Panc1 (cell line): Measurements from ENCODE around the gene STC2. TPM values are rescaled to one million over a fixed set of nuclear protein-coding genes. Genes with fewer than 3 reads are reported as not detected.

Experiments
- ATAC-seq: fragments of 200-7000 bp; cut with Tn5 transposase; 2 replicates; pipeline ENCODE4 v1.9.1; 2020; ENCODE audit warnings: mild to moderate bottlenecking, moderate library complexity
- BruUV-seq: library from RNA; stranded (reverse); fragments of 400-500 nt; replicated peaks from 2 replicates; lab custom pipeline; 2021; lab: Mats Ljungman, UMichigan
- CTCF ChIA-PET: fragments of 300-600 bp; sonication (Branson Sonifier 250); formaldehyde crosslinking; loops from one replicate; lab custom pipeline; 2022; ENCODE audit warnings: antibody characterized with exemption; lab: Charles Lee
- POLR2A ChIA-PET: fragments of 300-600 bp; sonication (Branson Sonifier 250); formaldehyde crosslinking; loops from one replicate; lab custom pipeline; 2022; ENCODE audit warnings: antibody characterized with exemption; lab: Charles Lee
- DNase-seq: peaks from one replicate; pipeline ENCODE4 v3.0.0-alpha.2; 2010; ENCODE audit warnings: low read depth, low spot score
- H3K27ac ChIP-seq: 2 replicates; pipeline ENCODE4 v1.5.1; 2011; ENCODE audit warnings: mild to moderate bottlenecking, low read length, inconsistent platforms
- H3K27me3 ChIP-seq: fragments of 200-500 bp; sonication (Bioruptor generic); 2 replicates; pipeline ENCODE4 v1.6.0; 2014; ENCODE audit warnings: low read length, inconsistent platforms; ENCODE audit not compliant: control insufficient read depth, insufficient read depth
- H3K36me3 ChIP-seq: fragments of 200-500 bp; sonication (Bioruptor generic); 2 replicates; pipeline ENCODE4 v1.5.1; 2014; ENCODE audit warnings: inconsistent platforms, mild to moderate bottlenecking, low read length, moderate library complexity; ENCODE audit not compliant: control insufficient read depth, insufficient read depth
- H3K4me1 ChIP-seq: 2 replicates; pipeline ENCODE4 v1.5.1; 2011; ENCODE audit warnings: inconsistent platforms, mild to moderate bottlenecking, low read length, moderate library complexity; ENCODE audit not compliant: control insufficient read depth, insufficient read depth
- H3K4me3 ChIP-seq, 2 experiments: 2 replicates each; pipeline ENCODE4 v1.5.1; 2011 to 2012; ENCODE audit warnings: low read depth in 2 of 2, low read length in 2 of 2, mild to moderate bottlenecking in 2 of 2, inconsistent platforms in 1 of 2, moderate library complexity in 1 of 2
- H3K9me3 ChIP-seq: fragments of 200-500 bp; sonication (Bioruptor generic); 2 replicates; pipeline ENCODE4 v1.5.1; 2014; ENCODE audit warnings: low read depth, mild to moderate bottlenecking, inconsistent platforms, low read length, moderate library complexity; ENCODE audit not compliant: control insufficient read depth, insufficient read depth
- CTCF ChIP-seq: fragments of 450-650 bp; IDR thresholded peaks from 2 replicates; pipeline ENCODE4 v1.5.1; 2017; ENCODE audit warnings: mild to moderate bottlenecking
- POLR2AphosphoS5 ChIP-seq: IDR thresholded peaks from 2 replicates; pipeline ENCODE4 v1.6.1; 2012; ENCODE audit warnings: mild to moderate bottlenecking, low read depth, low read length, moderate library complexity
- SIN3A ChIP-seq: IDR thresholded peaks from 2 replicates; pipeline ENCODE4 v1.6.1; 2012; ENCODE audit warnings: low read depth, mild to moderate bottlenecking, low read length, moderate library complexity, borderline replicate concordance; ENCODE audit not compliant: insufficient read depth
- TCF7L2 ChIP-seq: IDR thresholded peaks from 2 replicates; pipeline ENCODE4 v1.6.1; 2011; ENCODE audit warnings: mild to moderate bottlenecking, low read depth, low read length, inconsistent platforms
- in situ Hi-C: cut with HindIII; loops from 2 replicates; pipeline ENCODE4 v1.10.0; 2016; ENCODE audit warnings: low sequenced_read_pairs, low pct_unique_long_range_greater_than_20kb
- intact Hi-C: fragments of 100-400 bp; cut with micrococcal nuclease; formaldehyde crosslinking; loops from one replicate; pipeline ENCODE4 v1.10.0; 2022; ENCODE audit not compliant: unreplicated experiment
- total RNA-seq: library from RNA; stranded (reverse); gene quantifications from one replicate; pipeline ENCODE4 v1.2.1, GENCODE V29; 2021; ENCODE audit not compliant: unreplicated experiment

STC2 gene
- total RNA-seq, 1 experiment from 2014 or later, result 32.2 TPM

DNA sequence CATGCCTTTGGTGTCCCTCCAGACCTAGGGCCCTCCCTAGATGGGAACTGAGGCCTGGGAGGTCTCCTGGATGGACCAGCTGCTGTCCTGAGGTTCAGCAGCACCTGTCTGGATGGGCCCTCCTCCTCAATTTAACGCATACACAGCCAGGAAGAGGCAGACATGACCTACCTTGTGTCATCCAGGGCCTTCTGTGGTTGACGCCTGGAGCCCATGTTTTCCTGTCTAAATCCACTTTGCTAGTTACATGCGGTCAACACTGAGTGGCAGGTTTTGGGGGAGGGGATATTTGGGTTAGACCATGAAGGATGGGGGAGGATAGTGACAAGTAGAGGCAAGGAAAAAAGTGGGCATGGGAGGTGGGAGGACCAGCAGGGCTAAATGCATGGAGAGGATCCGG lies 3.1 kb upstream of the STC2 start:
- peaks cover 4% of the 10 kb centered on the region; the same call in 1 of the 2 replicates for H3K36me3 ChIP-seq
- no peak for TF ChIP-seq POLR2AphosphoS5
- no peak for TF ChIP-seq TCF7L2
- no peak overlapping the region for H3K4me3 ChIP-seq
- ATAC-seq, result no peak
- no peak for DNase-seq
- in situ Hi-C loops, result no loop called here
- intact Hi-C loops, result loop anchor here (5.0 kb wide), 1 partner anchor 241 kb away; no protein-coding TSS in a partner anchor
- H3K9me3 ChIP-seq, result no peaks in the 10 kb centered on the region
- CTCF ChIA-PET, result interaction anchor here (0.5 to 3.1 kb wide), 13 partner anchors 20 to 1739 kb away, joined by 3 to 28 read pairs (median 6); no protein-coding TSS in a partner anchor
- H3K4me1 ChIP-seq, result peaks cover 16% of the 10 kb centered on the region
- POLR2A ChIA-PET, result interaction anchor here (0.6 kb wide), 1 partner anchor 19 kb away, joined by 3 read pairs; no protein-coding TSS in a partner anchor
- H3K27me3 ChIP-seq, result no peaks in the 10 kb centered on the region
- no TSS peak for BruUV-seq
- peak overlapping the region; percentile 45; the same call in 1 of the 2 replicates for H3K27ac ChIP-seq

DNA sequence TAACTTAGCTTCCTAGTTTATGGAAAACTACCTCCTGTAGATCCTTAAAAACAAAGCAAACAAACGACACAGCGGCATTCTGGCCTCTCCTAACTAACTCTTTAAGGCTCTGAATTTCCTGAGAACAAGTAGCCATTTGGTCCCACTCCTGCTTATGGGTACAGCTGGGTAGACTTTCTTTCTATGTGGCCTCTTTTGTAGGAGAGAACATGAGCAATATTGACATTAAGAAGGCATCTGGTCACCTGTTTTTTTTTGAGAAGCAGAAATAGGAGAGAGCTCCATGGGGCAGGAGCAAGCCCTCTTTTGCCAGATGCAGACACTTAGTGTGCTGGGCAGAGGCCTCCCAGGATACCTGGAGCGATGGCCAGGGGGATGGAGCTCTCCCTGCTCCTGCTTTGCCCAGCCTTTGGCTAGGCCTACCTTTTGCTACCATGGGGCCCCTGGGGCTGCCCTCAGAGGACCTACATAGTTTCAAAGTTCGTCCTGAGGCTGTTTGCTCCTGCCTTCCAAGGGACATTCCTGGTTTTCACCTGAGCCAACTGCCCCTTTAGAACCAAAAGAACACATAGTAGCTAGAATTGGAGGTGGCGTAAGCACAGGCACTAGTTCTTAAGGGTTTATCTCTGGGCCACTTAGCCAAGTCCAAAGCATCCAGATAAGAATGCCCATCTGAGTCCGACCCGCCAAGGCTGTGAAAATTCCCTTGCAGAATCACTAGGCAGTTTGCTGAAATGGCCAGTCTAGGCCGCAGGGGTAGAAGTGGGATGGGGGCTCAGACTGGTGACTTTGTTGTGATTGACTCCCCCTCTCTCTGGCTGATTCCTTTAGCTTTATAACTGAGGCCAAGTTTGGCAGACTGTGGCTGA lies 2.4 kb upstream of the STC2 start:
- TF ChIP-seq TCF7L2 (no peak), SIN3A (0 out of 2 replicates have a peak, but pooled peaks have one; percentile 17)
- H3K36me3 ChIP-seq, result peaks cover 4% of the 10 kb centered on the region; the same call in 1 of the 2 replicates
- POLR2A ChIA-PET, result interaction anchor here (0.6 to 0.7 kb wide), 5 partner anchors 8 to 543 kb away, joined by 3 to 4 read pairs (median 3); no protein-coding TSS in a partner anchor
- peaks cover 16% of the 10 kb centered on the region for H3K4me1 ChIP-seq
- ATAC-seq (no peak), DNase-seq (no peak)
- BruUV-seq, result no TSS peak
- peak overlapping the region; percentile 86 for H3K27ac ChIP-seq
- intact Hi-C loops, result loop anchor here (5.0 kb wide), 1 partner anchor 242 kb away; no protein-coding TSS in a partner anchor
- no peaks in the 10 kb centered on the region for H3K27me3 ChIP-seq
- H3K4me3 ChIP-seq, result peak overlapping the region; percentile 64 to 92; a peak in 3 of 4 replicates
- CTCF ChIA-PET, result interaction anchor here (0.6 to 3.1 kb wide), 2 partner anchors 37 to 49 kb away, joined by 8 to 28 read pairs; no protein-coding TSS in a partner anchor
- no peaks in the 10 kb centered on the region for H3K9me3 ChIP-seq
- in situ Hi-C loops, result no loop called here

DNA sequence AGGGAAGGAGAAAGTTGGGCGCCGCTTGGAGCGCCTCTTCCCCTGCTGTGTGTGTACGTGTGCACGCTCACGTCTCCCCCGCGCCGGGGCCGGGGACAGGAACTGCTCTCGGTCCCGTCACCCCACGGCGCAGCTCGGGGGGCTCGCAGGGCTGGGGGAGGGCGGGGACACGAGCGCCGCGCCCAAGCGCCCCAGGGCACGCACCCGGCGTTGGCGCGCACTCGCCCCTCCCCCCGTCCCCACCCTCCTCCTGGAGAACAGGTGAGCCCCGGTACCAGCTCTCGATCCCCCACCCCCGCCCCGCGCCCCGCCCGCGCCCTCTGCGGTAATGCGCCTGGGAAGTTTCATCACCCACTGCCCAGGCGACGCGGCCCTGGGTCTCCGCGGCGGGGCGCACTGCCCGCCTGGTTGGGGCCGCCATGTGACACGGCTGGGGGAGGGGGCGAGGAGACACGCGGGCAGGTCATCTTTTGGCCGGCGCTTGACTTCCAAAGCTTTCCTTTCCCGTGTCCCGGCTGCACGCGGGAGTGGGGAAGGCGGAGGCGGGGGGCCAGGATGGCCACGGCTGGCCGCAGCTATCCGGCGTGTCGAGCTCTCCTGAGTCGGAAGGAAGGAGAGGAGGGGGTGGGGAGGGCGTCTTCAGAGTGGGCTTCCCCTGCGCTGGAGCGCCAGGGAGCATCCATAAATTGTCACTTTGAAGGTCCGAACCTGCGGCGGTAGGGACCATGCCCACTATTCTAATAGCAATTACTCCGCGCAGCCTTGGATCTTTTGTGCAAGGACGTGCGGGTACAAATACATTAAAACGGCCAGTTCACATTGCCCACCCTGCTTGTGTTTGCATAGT lies 1.5 kb upstream of the STC2 start:
- peaks cover 16% of the 10 kb centered on the region for H3K4me1 ChIP-seq
- ChIA-PET CTCF (interaction anchor here (0.6 to 3.1 kb wide), 4 partner anchors 37 to 577 kb away, joined by 4 to 28 read pairs (median 6); no protein-coding TSS in a partner anchor), POLR2A (interaction anchor here (0.6 to 1.5 kb wide), 5 partner anchors 14 to 1859 kb away, joined by 3 to 7 read pairs (median 4); no protein-coding TSS in a partner anchor)
- intact Hi-C loops (loop anchor here (5.0 kb wide), 1 partner anchor 243 kb away; no protein-coding TSS in a partner anchor), in situ Hi-C loops (no loop called here)
- 0 out of 2 replicates have a peak, but pooled peaks have one; percentile 6 for TF ChIP-seq SIN3A
- TF ChIP-seq CTCF, result peak; percentile 71
- TF ChIP-seq POLR2AphosphoS5, result no peak; the same call in 1 of the 2 replicates
- peak; percentile 11; the same call in 1 of the 2 replicates for ATAC-seq
- H3K4me3 ChIP-seq, result peak overlapping the region; percentile 64 to 92
- no peaks in the 10 kb centered on the region for H3K27me3 ChIP-seq
- BruUV-seq, result no TSS peak
- H3K36me3 ChIP-seq, result peaks cover 4% of the 10 kb centered on the region; the same call in 1 of the 2 replicates
- H3K9me3 ChIP-seq, result no peaks in the 10 kb centered on the region
- DNase-seq, result no peak
- H3K27ac ChIP-seq, result peak overlapping the region; percentile 86
